ENCODE results near the gene HAVCR2.
"Not testable (repeated sequence)": the region's sequence is repeated elsewhere in the genome, so short reads cannot be mapped to it uniquely, and the experiment has no call there.

HAVCR2 gene

GRCh38 chr5:157059891-157060290, 49.0 kb downstream of the HAVCR2 start:
- Histone ChIP-seq H3K9me3 (replicated peaks; ENCODE audit: insufficient read depth, low read length) (no peaks in the 10 kb centered on the region), H3K4me2 (ENCODE audit: low read depth, low read length) (no peak overlapping the region), H3K27me3 (replicated peaks; ENCODE audit: insufficient read depth, low read length) (no peaks in the 10 kb centered on the region), H3F3A (ENCODE audit: insufficient read depth, low read length) (no peaks in the 10 kb centered on the region), H3K4me3 (ENCODE audit: low read length) (no peak overlapping the region), H3K9ac (ENCODE audit: low read length) (no peak overlapping the region), H2AFZ (ENCODE audit: low read length) (no peak overlapping the region), H3K9me2 (replicated peaks; ENCODE audit: insufficient read depth, low read length) (no peaks in the 10 kb centered on the region), H3K27ac (ENCODE audit: low read length) (no peak overlapping the region), H4K20me1 (ENCODE audit: insufficient read depth, low read length) (no peaks in the 10 kb centered on the region), H3K4me1 (ENCODE audit: low read length) (no peaks in the 10 kb centered on the region), H3K36me3 (replicated peaks; ENCODE audit: insufficient read depth, low read length) (no peaks in the 10 kb centered on the region), H3K79me2 (ENCODE audit: low read length) (no peaks in the 10 kb centered on the region)
- no peak for DNase-seq
- TF ChIP-seq CTCF (IDR thresholded peaks at IDR 0.05; ENCODE audit: low read length) (no peak), EZH2 (optimal IDR thresholded peaks at IDR 0.05; ENCODE audit: low read depth, low read length) (no peak), EZH2phosphoT487 (IDR thresholded peaks at IDR 0.05; ENCODE audit: low read length) (no peak)

- Histone ChIP-seq H2AFZ (ENCODE audit: low read length) (no peak within 1 kb of the TSS), H4K20me1 (ENCODE audit: insufficient read depth, low read length) (no peaks in the 10 kb centered on the region), H3K79me2 (ENCODE audit: low read length) (no peaks in the 10 kb centered on the region), H3K9me3 (replicated peaks; ENCODE audit: insufficient read depth, low read length) (no peaks in the 10 kb centered on the region), H3K36me3 (replicated peaks; ENCODE audit: insufficient read depth, low read length) (no peaks in the 10 kb centered on the region), H3F3A (ENCODE audit: insufficient read depth, low read length) (no peaks in the 10 kb centered on the region), H3K27me3 (replicated peaks; ENCODE audit: insufficient read depth, low read length) (no peaks in the 10 kb centered on the region), H3K4me1 (ENCODE audit: low read length) (no peaks in the 10 kb centered on the region), H3K27ac (ENCODE audit: low read length) (no peak within 1 kb of the TSS), H3K4me2 (ENCODE audit: low read depth, low read length) (no peak within 1 kb of the TSS), H3K9ac (ENCODE audit: low read length) (no peak within 1 kb of the TSS), H3K4me3 (ENCODE audit: low read length) (no peak within 1 kb of the TSS), H3K9me2 (replicated peaks; ENCODE audit: insufficient read depth, low read length) (no peaks in the 10 kb centered on the region)
- DNase-seq = no peak
- no peak for TF ChIP-seq CTCF (IDR thresholded peaks at IDR 0.05; ENCODE audit: low read length)
- TF ChIP-seq EZH2 (optimal IDR thresholded peaks at IDR 0.05; ENCODE audit: low read depth, low read length) = no peak
Observed at GRCh38 chr5:157059093-157059539, 49.7 kb downstream of the HAVCR2 start, which contains the start of gene HAVCR1. TSS of gene HAVCR1 (minus strand) at chr5:157059116. CDS start at chr5:157057943, 1,173 bp downstream.

GRCh38 chr5:157057459-157058370, 51.1 kb downstream of the HAVCR2 start:
- H3K27me3 ChIP-seq (replicated peaks; ENCODE audit: insufficient read depth, low read length) = no peaks in the 10 kb centered on the region
- H3K79me2 ChIP-seq (ENCODE audit: low read length) = no peaks in the 10 kb centered on the region
- no peak overlapping the region for H3K4me3 ChIP-seq (ENCODE audit: low read length)
- H4K20me1 ChIP-seq (ENCODE audit: insufficient read depth, low read length) = no peaks in the 10 kb centered on the region
- TF ChIP-seq EZH2 (optimal IDR thresholded peaks at IDR 0.05; ENCODE audit: low read depth, low read length) = no peak
- no peak for TF ChIP-seq EZH2phosphoT487 (IDR thresholded peaks at IDR 0.05; ENCODE audit: low read length)
- no peaks in the 10 kb centered on the region for H3K4me1 ChIP-seq (ENCODE audit: low read length)
- H3K9ac ChIP-seq (ENCODE audit: low read length) = no peak overlapping the region
- no peak overlapping the region for H3K27ac ChIP-seq (ENCODE audit: low read length)
- no peaks in the 10 kb centered on the region for H3K36me3 ChIP-seq (replicated peaks; ENCODE audit: insufficient read depth, low read length)
- H3K4me2 ChIP-seq (ENCODE audit: low read depth, low read length) = no peak overlapping the region
- H3K9me3 ChIP-seq (replicated peaks; ENCODE audit: insufficient read depth, low read length) = no peaks in the 10 kb centered on the region
- no peak overlapping the region for H2AFZ ChIP-seq (ENCODE audit: low read length)
- no peaks in the 10 kb centered on the region for H3K9me2 ChIP-seq (replicated peaks; ENCODE audit: insufficient read depth, low read length)
- no peaks in the 10 kb centered on the region for H3F3A ChIP-seq (ENCODE audit: insufficient read depth, low read length)
- DNase-seq = no peak

- H4K20me1 ChIP-seq (ENCODE audit: insufficient read depth, low read length); H3K4me1 ChIP-seq (ENCODE audit: low read length); H3K27ac ChIP-seq (ENCODE audit: low read length); H3K36me3 ChIP-seq (replicated peaks; ENCODE audit: insufficient read depth, low read length); H3K9me3 ChIP-seq (replicated peaks; ENCODE audit: insufficient read depth, low read length); H3F3A ChIP-seq (ENCODE audit: insufficient read depth, low read length); DNase-seq; H3K4me3 ChIP-seq (ENCODE audit: low read length); H3K4me2 ChIP-seq (ENCODE audit: low read depth, low read length); H3K27me3 ChIP-seq (replicated peaks; ENCODE audit: insufficient read depth, low read length); H3K9me2 ChIP-seq (replicated peaks; ENCODE audit: insufficient read depth, low read length); H3K9ac ChIP-seq (ENCODE audit: low read length); H2AFZ ChIP-seq (ENCODE audit: low read length); H3K79me2 ChIP-seq (ENCODE audit: low read length): not testable (repeated sequence)
Observed at GRCh38 chr5:157056848-157057247, 52.0 kb downstream of the HAVCR2 start.

Measured in MM.1S (cell line).